Muscle of back (tissue), 11 donors: ENCODE measurements around the gene SHROOM3. TPM values are rescaled to one million over a fixed set of nuclear protein-coding genes. Genes with fewer than 3 reads are reported as not detected.
"Not testable (repeated sequence)": the region's sequence is repeated elsewhere in the genome, so short reads cannot be mapped to it uniquely, and the experiment has no call there.

Source experiments
- DNase-seq, 3 donors: peaks; one replicate each; pipeline versions ENCODE4 v3.0.0 to v3.0.0-alpha.2; 2013
- polyA plus RNA-seq, 10 donors: library from polyadenylated mRNA; unstranded; fragments of 120-200 nt; gene quantifications; one replicate each; pipeline ENCODE4 v1.2.1, GENCODE V29; 2013; ENCODE audit not compliant: insufficient read length in 10 of 10

Gene SHROOM3
- polyA plus RNA-seq, 10 donors, result 18.7 to 61.5 (median 22.9) TPM

DNA sequence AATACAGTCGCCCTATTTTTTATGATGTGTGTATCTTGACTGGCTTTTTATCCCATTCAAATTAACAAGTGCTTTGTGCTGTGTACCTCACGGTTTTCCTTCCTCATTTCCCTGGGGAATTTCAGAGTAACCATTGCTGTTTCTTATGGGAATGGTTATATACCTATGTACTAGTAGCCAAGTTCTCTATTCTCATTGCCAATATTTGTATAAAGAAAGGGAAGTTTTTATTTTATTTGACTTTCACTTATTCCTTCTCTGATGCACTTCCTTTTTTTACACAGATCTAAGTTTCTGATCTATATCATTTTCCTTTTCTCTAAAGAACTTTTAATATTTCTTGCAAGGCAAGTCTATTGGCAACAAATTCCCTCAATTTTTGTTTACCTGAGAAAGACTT lies 281.6 kb downstream of the SHROOM3 start:
- DNase-seq, result no peak

DNA sequence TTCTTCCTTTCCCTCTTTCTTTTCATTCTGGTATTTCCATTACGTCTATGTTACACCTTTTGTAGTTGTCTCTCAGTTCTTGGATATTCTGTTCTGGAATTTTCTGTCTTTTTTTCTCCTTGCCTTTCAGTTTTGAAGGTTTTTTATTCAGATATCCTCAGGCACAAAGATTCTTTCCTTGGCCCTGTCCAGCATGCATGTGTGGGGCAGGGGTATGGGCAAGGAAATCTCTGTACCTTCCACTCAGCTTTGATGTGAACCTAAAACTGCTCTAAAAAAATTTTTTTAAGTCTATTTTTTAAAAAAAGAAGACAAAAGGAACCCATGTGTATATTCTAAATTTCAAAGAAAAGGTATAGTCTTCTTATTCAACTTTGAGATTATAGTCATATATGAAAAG lies 282.4 kb downstream of the SHROOM3 start:
- no peak for DNase-seq

GRCh38 chr4:76718021-76718420 lies 283.0 kb downstream of the SHROOM3 start:
- no peak for DNase-seq

DNA sequence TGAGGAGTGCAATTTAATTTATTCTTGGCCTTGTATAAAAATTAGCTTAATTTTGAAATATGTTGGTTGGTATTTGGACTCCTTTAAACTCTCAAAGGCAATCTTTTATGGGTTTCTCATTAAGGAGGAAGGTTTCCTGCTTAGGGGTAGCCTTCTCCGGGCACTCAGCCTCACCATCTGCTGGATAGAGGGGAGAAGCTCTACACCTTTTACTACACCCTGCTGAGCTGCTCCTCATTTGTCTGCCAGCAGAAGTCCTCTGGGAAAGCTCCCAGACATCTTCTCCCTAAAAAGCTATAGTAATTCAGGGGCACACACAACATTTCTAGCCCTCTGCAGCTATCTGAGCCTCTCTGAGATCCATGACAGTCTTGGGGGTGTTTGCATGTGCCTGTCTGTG lies 283.8 kb downstream of the SHROOM3 start:
- no peak for DNase-seq

GRCh38 chr4:76720121-76720520 lies 285.1 kb downstream of the SHROOM3 start:
- no peak for DNase-seq

GRCh38 chr4:76722146-76722545 lies 287.1 kb downstream of the SHROOM3 start:
- DNase-seq, result not testable (repeated sequence)

- DNase-seq, result no peak
These were observed 287.8 kb downstream of the SHROOM3 start for GRCh38 chr4:76722838-76723237.

DNA sequence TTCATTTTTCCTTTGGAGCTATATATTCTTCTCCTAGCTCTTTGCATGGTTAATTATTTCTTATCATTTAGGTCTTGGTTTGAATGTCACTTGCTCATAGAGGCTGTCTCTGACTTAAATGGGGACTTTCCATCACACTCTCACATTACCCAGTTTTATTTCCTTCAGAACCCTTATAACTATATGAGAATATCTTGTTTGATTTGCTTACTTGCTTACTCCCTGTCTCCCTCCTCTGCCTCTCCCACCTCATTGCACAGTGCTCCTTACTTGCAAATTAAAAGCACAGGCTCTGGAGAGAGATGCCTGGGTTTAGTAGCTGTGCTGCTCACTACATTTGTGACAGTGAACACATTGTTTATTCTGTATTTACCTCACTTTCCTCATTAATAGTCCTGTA lies 288.3 kb downstream of the SHROOM3 start:
- DNase-seq, result no peak

DNA sequence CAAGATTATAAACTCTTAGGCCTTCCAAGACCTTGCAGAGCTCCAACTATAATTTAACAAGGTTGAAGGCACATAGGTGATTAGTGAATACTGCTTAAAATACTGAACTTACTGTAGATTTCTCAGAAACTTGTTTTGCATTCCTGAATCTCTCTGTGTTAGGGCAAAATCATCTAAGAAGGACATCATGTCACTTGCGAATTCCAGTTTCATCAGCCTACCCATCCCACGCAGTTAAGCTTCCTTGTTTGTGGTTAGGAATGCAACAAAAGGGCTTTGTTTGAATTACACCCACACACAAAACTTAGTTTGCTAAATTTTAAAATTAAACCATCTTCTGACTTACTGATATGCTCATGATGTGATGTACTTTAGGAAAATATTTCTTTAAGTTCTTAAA lies 288.9 kb downstream of the SHROOM3 start:
- DNase-seq, result peak in 1 of 3 donors; percentile 57

DNA sequence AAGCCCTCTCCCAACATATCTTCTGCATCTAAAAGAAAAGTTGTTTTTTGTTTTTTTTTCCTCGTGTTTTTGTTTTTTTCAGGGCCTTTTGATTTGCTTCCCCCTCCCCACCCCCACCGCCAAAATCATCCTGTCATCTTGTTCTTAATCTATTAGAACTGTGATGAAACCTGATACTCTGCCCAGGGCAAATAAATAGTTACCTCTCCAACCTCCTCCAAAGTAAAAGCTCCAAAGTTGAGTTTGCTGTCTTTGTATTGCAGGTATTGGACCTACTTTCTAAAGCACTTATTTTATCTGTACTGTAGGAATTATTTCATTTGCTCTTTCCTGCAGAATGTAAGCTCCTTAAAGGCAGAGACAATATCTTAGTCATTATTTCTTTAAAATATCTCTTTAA lies 290.0 kb downstream of the SHROOM3 start:
- no peak for DNase-seq

DNA sequence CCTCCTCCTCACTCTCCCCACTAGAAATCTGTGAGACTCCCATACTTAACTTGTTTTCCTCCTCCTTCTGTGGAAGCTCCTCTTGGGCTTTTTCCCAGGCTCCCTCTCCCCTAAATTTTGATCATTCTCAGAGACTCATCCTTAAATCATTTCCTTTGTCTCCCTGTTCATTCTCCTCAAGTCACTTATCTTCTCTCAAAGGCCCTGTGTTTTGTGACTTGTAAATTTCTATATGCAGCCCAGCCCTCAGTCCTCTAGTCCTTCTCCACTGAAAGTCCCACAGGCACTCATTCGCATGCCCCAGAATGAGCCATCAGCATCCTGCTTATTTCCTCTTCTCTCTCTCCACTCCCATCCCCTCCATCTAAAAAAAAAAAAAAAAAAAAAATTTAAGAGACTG lies 291.1 kb downstream of the SHROOM3 start:
- no peak for DNase-seq

DNA sequence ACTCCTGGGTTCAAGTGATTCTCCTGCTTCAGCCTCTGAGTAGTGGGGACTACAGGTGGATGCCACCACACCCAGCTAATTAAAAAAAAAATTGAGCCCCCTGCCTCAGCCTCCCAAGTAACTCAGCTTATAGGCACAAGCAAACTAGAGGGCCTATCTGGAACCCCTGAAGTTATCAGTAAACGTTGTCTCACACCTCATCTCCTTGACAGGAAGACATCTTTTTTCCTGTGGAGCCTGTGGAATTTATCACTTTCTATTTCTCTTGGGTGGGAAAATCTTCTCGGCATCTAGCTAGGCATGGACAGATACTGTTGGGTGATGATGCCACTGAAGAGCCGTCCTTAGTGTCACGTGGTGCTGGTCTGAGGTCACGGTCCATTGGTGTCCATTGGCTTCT lies 291.6 kb downstream of the SHROOM3 start:
- no peak for DNase-seq

DNA sequence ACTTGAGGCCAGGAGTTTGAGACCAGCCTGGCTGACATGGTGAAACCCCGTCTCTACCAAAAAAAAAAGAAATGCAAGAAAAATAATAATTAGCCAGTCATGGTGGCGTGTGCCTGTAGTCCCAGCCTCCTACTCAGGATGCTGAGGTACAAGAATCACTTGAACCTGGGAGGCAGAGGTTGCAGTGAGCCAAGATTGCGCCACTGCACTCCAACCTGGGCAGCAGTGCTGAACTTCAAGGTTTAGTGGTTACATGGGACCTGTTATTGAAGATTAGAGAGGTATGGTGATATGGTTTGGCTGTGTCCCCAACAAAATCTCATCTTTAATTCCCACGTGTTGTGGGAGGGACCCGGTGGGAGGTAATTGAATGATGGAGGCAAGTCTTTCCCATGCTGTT lies 292.9 kb downstream of the SHROOM3 start:
- DNase-seq, result not testable (repeated sequence)

GRCh38 chr4:76729460-76729859 lies 294.4 kb downstream of the SHROOM3 start:
- no peak for DNase-seq

DNA sequence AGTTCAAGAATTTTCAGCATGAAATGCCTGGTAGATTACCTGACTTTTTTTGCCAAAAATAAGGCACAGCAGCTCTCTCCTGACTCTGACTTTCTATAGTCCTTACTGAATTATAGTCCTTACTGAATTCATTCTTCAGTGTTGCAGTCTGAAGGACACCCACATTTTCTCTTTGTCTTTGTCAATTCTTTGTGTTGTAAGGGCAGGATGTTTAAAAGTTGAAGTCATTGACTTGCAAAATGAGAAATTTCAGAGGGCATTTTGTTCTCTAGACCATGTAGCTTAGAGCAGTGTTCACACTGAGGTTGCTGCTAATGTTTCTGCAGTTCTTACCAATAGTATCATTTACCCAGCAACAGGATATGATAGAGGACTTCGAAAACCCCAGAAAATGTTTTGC lies 295.0 kb downstream of the SHROOM3 start:
- no peak for DNase-seq

DNA sequence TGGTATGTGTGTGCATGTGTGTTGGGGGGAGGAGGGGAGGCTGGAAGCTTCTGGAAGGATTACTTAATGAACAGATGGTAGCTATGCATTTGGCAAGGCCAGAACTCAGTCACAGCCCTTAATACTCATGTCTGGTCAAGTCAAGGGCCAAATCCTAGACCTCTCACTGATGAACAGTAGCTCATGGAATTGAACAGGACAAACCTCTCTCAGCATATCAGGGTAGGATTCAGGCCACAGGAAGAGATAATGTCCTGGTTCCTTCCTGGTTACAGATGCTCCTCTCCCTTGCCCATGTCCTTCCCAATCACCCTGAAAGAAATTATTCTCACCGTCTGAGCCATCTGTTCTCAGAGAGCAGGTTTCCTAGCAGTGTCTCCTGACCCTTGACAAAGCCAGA lies 297.2 kb downstream of the SHROOM3 start:
- no peak for DNase-seq

GRCh38 chr4:76733068-76733771 lies 298.2 kb downstream of the SHROOM3 start:
- no peak for DNase-seq

DNA sequence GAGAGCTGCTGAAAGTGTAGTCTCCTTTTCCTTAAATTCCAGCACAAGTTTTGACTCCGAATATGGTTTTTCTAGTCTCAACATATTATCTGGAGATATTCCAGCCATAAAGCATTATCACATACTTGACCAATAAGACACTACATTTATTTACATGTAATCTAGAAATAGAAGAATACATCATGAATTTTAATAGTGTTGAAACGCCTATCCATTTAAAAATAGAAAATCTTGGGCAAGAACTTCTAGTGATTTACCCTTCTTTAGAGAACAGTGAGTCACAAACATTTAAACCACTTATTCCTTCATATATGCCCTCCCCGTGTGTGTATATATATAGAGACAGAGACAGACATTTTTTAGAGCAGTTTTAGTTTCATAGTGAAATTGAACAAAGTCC lies 301.4 kb downstream of the SHROOM3 start:
- DNase-seq, result peak in 1 of 3 donors; percentile 86

DNA sequence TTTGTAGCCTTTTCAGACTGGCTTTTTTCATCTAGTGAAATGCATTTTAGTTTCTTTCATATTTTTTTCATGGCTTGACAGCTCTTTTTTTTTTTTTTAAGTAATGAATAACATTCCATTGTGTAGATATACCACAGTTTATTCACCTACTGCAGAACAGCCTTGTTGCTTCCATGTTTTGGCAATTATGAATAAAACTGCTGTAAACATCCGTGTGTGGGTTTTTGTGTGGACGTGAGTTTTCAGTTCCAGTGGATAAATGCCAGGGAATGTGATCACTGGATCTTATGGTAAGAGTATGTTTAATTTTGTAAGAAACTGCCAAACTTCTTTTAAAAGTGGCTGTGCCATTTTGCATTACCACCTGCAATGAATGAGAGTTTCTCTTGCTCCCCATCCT lies 302.2 kb downstream of the SHROOM3 start:
- no peak for DNase-seq

GRCh38 chr4:76737771-76738085 lies 302.7 kb downstream of the SHROOM3 start:
- peak in 1 of 3 donors; percentile 69 for DNase-seq

DNA sequence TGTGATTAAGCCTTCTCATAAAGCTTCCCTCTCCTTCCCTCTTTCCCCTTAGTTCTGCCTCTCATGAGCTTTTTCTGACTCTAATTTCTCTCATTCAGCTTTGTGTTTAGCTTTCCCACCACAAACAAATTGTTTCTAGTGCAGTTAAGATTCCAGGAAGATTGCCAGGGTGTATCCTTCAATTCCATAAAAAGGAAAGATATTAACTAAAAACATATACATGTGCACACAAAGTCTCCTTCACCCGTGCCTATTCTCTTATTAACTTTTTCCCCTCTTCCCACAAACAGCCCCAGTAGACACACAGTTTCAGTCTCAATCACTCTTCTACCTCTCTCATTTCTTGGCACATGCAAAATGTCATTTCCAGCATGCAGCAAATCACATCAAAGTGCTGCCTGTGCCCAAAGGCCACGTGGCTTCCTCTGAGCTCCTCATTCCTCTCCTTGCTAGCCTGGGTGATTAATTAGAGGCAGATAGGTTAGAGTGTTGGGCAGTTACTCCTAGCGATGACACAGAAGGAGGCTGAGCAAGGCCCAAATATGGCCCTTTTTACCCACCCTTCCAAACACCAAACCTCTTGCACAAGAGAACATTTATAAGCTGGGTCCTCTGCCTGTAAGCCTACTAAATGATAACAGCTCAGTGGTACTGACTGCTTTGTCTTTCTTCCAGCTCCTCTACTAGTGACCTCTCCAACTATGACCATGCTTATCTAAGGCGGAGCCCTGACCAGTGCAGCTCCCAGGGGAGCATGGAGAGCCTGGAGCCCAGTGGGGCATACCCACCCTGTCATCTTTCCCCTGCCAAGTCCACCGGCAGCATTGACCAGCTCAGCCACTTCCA lies 303.3 kb downstream of the SHROOM3 start:
- peak in 2 of 3 donors; percentile 88 to 93 for DNase-seq

DNA sequence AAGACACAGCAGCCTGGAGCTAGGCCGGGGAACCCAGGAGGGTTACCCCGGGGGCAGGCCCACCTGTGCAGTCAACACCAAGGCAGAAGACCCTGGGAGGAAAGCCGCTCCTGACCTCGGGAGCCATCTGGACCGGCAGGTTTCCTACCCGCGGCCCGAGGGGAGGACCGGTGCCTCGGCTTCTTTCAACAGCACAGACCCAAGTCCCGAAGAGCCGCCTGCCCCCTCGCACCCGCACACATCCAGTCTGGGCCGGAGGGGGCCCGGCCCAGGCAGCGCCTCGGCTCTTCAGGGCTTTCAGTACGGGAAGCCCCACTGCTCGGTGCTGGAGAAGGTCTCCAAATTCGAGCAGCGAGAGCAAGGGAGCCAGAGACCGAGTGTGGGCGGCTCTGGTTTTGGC lies 305.2 kb downstream of the SHROOM3 start:
- no peak for DNase-seq

GRCh38 chr4:76740866-76741662 lies 306.0 kb downstream of the SHROOM3 start:
- DNase-seq, result no peak
